Type B pancreatic cell (in vitro differentiated cells): ENCODE data around the gene WNT3. TPM values are rescaled to one million over a fixed set of nuclear protein-coding genes. Genes with fewer than 3 reads are reported as not detected.

ENCODE experiments used
- DNase-seq: peaks from one replicate; pipeline ENCODE4 v3.0.0; 2021; ENCODE audit warnings: mixed read lengths; ENCODE audit not compliant: unreplicated experiment; ENCODE audit errors: extremely low spot score
- H3K27ac Mint-ChIP-seq: 2 replicates; pipeline ENCODE4 v1.8.0; 2021; ENCODE audit warnings: mild to moderate bottlenecking, mixed read lengths
- H3K27me3 Mint-ChIP-seq: 2 replicates; pipeline ENCODE4 v1.8.0; 2021; ENCODE audit warnings: mixed read lengths
- H3K36me3 Mint-ChIP-seq: 2 replicates; pipeline ENCODE4 v1.8.0; 2021; ENCODE audit warnings: mixed read lengths
- H3K4me1 Mint-ChIP-seq: one replicate; pipeline ENCODE4 v1.8.0; 2021; ENCODE audit warnings: mixed read lengths; ENCODE audit not compliant: unreplicated experiment
- H3K4me3 Mint-ChIP-seq: 2 replicates; pipeline ENCODE4 v1.8.0; 2021; ENCODE audit warnings: mild to moderate bottlenecking, mixed read lengths
- H3K9me3 Mint-ChIP-seq: 2 replicates; pipeline ENCODE4 v1.8.0; 2021; ENCODE audit warnings: mixed read lengths
- CTCF ChIP-seq: fragments of 200-600 bp; sonication (generic); conservative IDR thresholded peaks from 2 replicates; pipeline ENCODE4 v1.5.0; 2021; ENCODE audit warnings: antibody characterized with exemption, mild to moderate bottlenecking
- total RNA-seq: library from RNA; stranded (reverse); gene quantifications from 2 replicates; pipeline ENCODE4 v1.2.1, GENCODE V29; 2021; ENCODE audit warnings: low replicate concordance

The WNT3 gene
- total RNA-seq, 1 donor from 2014 or later = 14.1 TPM

DNA sequence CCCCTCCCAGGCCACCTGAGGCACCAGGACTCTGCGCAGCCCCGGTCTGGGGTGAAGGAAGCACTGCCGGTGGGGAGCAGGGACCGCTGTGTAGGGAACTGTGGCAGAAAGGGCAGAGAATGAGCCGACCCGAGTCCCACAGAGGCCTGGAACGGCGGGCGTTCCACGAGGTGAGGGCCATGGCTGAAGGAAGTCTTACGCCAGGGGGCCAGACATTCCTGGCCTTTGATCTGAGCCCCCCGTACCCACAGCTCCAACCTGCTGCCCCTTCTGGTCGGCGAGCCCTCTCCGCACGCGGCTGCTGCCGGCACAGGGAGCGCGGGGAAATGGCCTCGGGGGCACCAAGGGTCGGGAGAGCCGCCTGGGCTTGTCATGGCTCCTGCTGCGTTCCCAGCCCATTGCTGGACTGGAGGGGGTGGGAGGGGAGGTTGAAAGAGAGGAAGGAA is 1.4 kb upstream of the WNT3 start:
- H3K36me3 Mint-ChIP-seq = no peaks in the 10 kb centered on the region
- DNase-seq = no peak
- H3K4me1 Mint-ChIP-seq = peaks cover 23% of the 10 kb centered on the region
- no peaks in the 10 kb centered on the region for H3K9me3 Mint-ChIP-seq
- peak overlapping the region; percentile 80 for H3K4me3 Mint-ChIP-seq
- H3K27ac Mint-ChIP-seq = no peak overlapping the region
- peaks cover 61% of the 10 kb centered on the region for H3K27me3 Mint-ChIP-seq
- no peak for TF ChIP-seq CTCF

DNA sequence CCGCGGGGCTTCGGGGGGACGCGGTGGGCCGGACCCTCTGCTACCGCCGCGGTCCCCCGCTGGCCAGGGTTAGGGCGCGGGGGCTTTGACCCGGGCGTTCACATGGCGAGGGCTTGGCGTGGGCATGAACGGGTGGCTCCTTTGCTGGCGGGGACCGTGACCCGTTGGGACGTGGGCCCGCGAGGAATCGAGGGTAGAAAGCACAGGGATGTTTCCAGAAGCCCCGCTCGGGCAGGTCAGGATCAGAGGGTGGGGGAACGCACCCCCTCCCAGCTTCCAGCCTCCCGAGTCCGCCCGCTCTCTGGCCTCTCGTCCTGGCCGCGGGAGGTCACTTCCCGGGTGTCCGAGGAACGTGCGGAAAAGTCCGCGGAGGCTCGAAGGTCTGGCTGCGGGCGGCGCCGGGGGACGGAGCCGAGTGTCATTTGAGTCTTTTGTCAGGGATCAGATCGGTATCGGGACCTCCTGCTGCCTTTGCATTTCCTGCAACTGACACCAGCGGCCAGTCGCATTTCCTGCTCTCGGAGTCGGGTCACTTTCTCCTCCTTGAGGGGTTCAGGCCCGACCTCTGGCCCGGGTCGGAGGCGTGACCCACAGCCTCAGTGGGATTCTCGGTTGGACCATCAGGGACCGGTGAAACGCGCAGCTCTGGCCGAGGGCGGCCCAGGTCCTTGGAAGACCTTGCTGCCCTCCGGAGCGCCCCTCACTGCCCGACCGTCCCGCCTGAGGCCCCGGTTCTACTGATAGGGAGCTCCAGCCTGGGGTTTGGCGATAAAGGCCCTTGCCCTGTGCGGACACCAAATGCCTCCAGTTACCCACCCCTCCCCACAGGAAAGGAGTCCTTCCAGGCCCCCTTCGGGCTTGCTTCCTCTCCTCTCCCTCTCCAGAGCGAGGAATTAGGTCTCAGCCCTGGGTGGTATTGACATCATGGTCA is 702 bp upstream of the WNT3 start:
- no peak for TF ChIP-seq CTCF
- no peaks in the 10 kb centered on the region for H3K36me3 Mint-ChIP-seq
- no peak for DNase-seq
- H3K27me3 Mint-ChIP-seq = peaks cover 59% of the 10 kb centered on the region
- peak overlapping the region; percentile 80 for H3K4me3 Mint-ChIP-seq
- H3K4me1 Mint-ChIP-seq = peaks cover 24% of the 10 kb centered on the region
- H3K9me3 Mint-ChIP-seq = no peaks in the 10 kb centered on the region
- no peak overlapping the region for H3K27ac Mint-ChIP-seq

- peak overlapping the region; percentile 87 for H3K27ac Mint-ChIP-seq
- H3K36me3 Mint-ChIP-seq = no peaks in the 10 kb centered on the region
- DNase-seq = no peak
- peaks cover 60% of the 10 kb centered on the region for H3K27me3 Mint-ChIP-seq
- H3K4me1 Mint-ChIP-seq = peaks cover 34% of the 10 kb centered on the region
- H3K4me3 Mint-ChIP-seq = peak overlapping the region; percentile 93
- TF ChIP-seq CTCF = no peak
- H3K9me3 Mint-ChIP-seq = no peaks in the 10 kb centered on the region
Observed at GRCh38 chr17:46817901-46818209, 637 bp downstream of the WNT3 start.

- Mint-ChIP-seq H3K36me3 (no peaks in the 10 kb centered on the region), H3K9me3 (no peaks in the 10 kb centered on the region), H3K4me1 (peaks cover 39% of the 10 kb centered on the region), H3K27me3 (peaks cover 65% of the 10 kb centered on the region), H3K4me3 (peak overlapping the region; percentile 93), H3K27ac (peak overlapping the region; percentile 87)
- no peak for DNase-seq
- TF ChIP-seq CTCF = no peak
Observed at GRCh38 chr17:46817151-46817900, 1.2 kb downstream of the WNT3 start.

DNA sequence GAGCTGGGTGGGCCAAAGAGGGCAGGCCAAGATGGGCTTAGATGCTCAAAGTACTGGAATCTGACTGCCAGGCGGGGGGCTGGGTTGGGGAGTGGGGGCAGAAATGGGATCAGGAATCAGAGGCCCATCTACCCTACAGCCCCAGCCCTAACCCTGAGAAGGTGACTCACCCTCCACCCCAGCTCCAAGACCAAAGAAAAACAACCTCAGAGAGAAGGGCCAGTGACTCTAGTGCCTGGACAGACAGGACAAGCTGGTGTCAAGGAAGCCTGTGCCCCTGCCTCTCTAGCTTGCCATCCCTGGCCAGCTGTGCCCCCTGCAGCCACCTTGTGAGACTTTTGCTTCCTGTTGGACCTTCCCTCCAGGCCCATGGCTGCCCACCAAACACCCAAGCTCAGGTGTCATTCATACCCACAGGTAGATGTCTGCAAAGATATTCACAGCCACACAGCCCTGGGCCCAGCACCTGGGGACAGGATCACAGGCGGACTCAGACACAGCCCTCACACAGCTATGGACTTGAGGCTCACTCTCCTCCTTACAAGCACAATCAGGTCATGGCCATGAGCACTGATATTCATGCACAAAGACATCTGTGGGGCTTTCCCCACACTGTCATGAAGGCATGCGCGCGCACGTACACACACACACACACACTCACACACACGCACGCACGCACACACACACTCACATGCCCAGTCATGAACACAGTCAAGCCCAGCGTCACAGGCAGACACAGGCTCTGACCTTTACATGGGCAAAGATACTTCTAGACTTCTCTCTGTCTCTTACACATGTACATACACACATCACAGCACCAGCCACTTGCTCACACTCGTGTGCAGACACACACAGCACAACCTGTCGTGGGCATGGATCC is 2.8 kb downstream of the WNT3 start:
- TF ChIP-seq CTCF = no peak
- DNase-seq = no peak
- peak overlapping the region; percentile 93 for H3K4me3 Mint-ChIP-seq
- peaks cover 49% of the 10 kb centered on the region for H3K27me3 Mint-ChIP-seq
- H3K27ac Mint-ChIP-seq = peak overlapping the region; percentile 65
- H3K4me1 Mint-ChIP-seq = peaks cover 52% of the 10 kb centered on the region
- H3K36me3 Mint-ChIP-seq = peaks cover 4% of the 10 kb centered on the region
- no peaks in the 10 kb centered on the region for H3K9me3 Mint-ChIP-seq
